ENCODE results near the gene NCOA3.
"Not testable (repeated sequence)": the region's sequence is repeated elsewhere in the genome, so short reads cannot be mapped to it uniquely, and the experiment has no call there.

GRCh38 chr20:47458280-47459050 is 43.2 kb upstream of the NCOA3 start:
- not testable (repeated sequence) for TF ChIP-seq PATZ1 (CRISPR knock-in tag; IDR thresholded peaks at IDR 0.05; ENCODE audit: borderline replicate concordance); RARB (CRISPR knock-in tag; IDR thresholded peaks at IDR 0.05); SNAI2 (CRISPR knock-in tag; IDR thresholded peaks at IDR 0.05); ZC3H10 (CRISPR knock-in tag; IDR thresholded peaks at IDR 0.05); CSRNP3 (CRISPR knock-in tag; IDR thresholded peaks at IDR 0.05); ZNF70 (CRISPR knock-in tag; IDR thresholded peaks at IDR 0.05); ZFP3 (CRISPR knock-in tag; IDR thresholded peaks at IDR 0.05); GLIS3 (CRISPR knock-in tag; IDR thresholded peaks at IDR 0.05); TCF4 (CRISPR knock-in tag; IDR thresholded peaks at IDR 0.05; ENCODE audit: borderline replicate concordance); BACH2 (CRISPR knock-in tag; IDR thresholded peaks at IDR 0.05; ENCODE audit: borderline replicate concordance)
